NCI-H1105 treated with DMSO at 0.1 percent for 48 hours (cell line): ENCODE measurements around the gene ADAM20.
A peak's percentile ranks its signal among the peaks of the same experiment; 100 is the strongest.
"Not testable (repeated sequence)": the region's sequence is repeated elsewhere in the genome, so short reads cannot be mapped to it uniquely, and the experiment has no call there.

Source experiments
- DNase-seq: peaks from one replicate; lab custom pipeline; 2025; lab: John Stamatoyannopoulos, UW

ADAM20 gene

DNA sequence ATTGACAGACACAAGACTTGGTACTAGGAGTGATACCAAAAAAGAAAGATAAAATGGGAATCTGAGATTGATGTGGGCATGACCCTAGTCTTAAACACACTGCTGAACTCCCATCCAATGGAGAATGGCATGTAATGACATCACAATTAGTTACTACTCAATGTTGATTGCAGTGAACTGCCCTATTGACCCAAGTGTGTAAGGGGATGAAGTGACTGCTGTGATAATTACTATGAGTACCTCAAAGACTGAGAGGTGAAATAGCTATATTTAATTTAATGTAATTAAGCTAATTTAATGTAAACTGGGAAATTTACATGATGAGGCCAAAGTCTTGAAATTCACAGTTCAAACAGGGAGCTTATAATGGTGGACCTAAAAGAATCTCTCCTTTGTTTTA, at the start of gene ADAM20:
TSS of gene ADAM20 (minus strand) at position 101 of the 400 bp plus-strand sequence. CDS start 10,247 bp downstream, outside the sequence.
- DNase-seq = no peak

GRCh38 chr14:70576891-70577290, 42.1 kb upstream of the ADAM20 start:
- DNase-seq = no peak

DNA sequence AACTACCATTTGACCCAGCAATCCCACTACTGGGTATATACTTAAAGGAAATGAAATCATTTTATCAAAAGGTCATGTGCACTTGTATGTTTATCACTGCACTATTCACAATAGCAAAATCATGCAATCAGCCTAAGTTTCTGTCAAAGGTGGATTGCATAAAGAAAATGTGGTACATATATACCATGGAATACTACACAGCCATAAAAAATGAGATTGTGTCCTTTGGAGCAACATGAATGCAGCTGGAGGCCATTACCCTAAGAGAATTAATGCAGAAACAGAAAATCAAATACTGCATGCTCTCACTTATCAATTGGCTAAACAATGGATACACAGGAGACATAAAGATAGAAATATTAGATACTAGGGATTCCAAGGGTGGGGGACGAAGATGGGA, 38.2 kb upstream of the ADAM20 start:
- no peak for DNase-seq

DNA sequence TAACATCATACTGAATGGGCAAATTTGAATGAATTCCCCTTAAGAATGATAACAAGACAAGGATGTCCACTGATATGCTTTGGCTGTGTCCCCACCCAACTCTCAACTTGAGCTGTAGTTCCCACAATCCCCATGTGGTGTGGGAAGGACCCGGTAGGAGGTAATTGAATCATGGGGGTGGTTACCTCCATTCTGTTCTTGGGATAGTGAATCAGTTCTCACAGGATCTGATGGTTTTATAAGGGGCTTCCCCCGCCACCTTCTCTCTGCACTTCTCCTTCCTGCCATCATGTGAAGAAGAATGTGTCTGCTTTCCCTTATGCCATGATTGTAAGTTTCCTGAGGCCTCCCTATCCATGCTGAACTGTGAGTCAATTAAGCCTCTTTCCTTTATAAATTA, 36.3 kb upstream of the ADAM20 start:
- DNase-seq = no peak

GRCh38 chr14:70567791-70568190, 33.0 kb upstream of the ADAM20 start:
- DNase-seq = peak; percentile 39

DNA sequence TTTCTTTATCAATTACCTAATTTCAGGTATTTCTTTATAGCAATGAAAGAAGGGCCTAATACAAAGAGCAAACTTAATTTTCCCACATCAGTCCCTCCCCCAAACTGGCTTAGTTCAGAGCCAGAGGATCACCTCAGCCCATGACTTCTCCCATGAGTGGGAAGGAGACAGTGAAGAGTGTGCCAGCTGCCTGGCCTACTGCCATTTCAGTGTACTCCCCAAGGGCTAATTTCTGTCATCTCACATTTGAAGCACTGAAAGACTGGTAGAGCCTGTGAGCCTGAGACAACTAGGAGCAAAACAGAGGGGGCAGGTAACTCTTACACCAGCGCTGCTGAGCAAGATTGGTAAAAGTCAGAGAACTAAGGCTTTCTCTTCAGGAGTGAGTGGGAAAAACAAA, 29.1 kb upstream of the ADAM20 start:
- DNase-seq = no peak

DNA sequence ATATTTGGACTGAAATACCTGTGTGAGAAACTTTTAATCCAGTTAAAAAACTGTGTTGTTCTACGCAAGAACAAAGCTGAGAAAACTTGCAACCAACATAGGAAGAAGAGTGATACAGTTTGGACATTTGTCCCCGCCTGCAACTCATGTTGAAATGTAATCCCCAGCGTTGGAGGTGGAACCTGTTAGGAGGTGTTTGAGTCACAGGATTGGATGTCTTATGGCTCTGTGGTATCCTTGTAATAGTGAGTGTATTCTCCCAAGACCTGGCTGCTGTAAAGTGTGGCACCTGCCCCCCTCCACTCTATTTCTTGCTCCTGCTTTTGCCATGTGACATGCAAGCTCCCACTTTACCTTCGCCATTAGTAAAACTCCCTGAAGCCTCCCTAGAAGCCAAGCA, 28.6 kb upstream of the ADAM20 start:
- no peak for DNase-seq

- no peak for DNase-seq
Observed at GRCh38 chr14:70558356-70558755, 23.6 kb upstream of the ADAM20 start.

GRCh38 chr14:70555890-70556289, 21.1 kb upstream of the ADAM20 start:
- DNase-seq = no peak

GRCh38 chr14:70538087-70538486, 3.3 kb upstream of the ADAM20 start:
- DNase-seq = no peak

DNA sequence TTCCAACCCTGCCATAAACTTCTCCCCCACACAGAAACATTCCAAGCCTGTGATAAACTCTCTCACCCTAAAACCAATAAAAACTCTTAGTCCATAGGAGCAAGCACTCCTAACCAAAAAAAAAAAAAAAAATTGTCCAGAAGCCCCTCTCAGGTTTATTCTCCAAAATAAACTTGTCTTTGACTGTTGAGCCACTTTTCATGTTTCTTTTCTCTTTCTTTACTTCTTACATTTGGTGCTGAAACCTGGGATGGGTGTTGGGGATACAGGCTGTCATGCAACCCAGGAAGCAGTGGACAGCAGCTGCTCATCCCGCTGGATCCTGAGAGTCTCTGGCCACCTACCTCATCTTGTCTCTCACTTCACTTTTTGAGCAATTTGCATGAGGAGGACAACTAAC, 2.0 kb upstream of the ADAM20 start:
- DNase-seq = no peak

- no peak for DNase-seq
Observed at GRCh38 chr14:70530417-70530816, 4.4 kb downstream of the ADAM20 start.

DNA sequence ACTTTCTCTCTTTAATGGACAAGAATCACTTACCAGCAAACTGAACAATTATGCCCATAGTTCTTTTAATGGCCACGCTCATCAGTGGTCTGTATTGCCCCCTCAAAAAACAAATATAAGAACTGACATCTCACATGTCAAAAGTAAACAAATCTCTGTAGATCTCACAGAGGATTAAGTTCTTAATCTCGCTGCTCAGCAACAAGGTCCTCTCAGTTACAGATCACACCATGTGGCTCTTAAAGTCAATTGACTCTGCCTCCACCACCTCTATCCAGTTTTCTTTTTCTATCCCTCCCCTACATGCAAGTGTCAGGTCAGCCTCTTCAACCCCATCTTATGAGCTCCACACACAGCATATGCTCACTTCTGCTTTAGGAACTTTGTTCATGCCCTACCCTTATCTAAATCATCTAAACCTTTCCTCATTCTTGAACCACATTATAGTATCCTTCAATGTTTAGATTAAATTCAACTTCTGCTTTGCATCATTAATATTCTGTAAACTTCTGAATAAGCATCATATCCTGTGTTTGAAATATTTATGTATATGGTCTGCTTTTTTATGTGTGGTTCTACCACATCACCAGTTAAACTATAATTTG, 7.2 kb downstream of the ADAM20 start:
- no peak for DNase-seq

DNA sequence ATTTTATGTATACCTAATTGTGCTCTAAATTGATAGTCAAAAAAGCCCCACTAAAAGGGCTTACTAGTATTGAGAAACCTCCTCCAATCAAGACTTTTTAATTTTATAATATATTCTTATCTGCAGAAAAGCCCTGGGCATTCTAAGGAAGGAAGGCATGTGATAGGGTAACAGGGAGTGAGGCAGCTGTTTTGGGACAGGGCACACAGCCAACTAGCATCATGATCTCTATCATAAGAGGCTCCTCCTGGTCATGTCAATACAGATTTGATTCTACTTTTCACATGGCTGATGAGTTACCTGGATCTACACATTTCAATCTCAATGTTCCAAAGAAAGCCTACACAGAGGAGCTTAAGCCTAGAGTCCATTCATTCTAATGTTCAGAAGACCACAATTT, 9.1 kb downstream of the ADAM20 start:
- DNase-seq = no peak

DNA sequence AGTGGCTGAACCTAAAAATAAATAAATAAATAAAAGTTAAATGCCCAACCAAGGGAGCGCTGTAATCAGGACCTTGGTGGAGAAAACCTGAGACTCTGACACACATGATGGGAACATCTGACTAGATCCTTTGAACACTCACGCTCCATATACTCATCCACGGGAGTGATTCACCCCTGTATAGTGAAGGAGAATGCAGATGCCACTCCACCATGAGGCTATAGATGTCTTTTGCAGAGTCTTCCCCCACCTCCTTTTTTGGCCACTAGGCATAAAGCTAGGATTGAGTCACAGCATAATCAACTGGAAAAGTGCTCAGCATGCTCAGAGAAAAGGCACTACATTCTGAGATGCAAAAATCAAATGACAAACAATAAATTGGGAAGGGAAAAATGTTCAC, 19.0 kb downstream of the ADAM20 start:
- DNase-seq = no peak

DNA sequence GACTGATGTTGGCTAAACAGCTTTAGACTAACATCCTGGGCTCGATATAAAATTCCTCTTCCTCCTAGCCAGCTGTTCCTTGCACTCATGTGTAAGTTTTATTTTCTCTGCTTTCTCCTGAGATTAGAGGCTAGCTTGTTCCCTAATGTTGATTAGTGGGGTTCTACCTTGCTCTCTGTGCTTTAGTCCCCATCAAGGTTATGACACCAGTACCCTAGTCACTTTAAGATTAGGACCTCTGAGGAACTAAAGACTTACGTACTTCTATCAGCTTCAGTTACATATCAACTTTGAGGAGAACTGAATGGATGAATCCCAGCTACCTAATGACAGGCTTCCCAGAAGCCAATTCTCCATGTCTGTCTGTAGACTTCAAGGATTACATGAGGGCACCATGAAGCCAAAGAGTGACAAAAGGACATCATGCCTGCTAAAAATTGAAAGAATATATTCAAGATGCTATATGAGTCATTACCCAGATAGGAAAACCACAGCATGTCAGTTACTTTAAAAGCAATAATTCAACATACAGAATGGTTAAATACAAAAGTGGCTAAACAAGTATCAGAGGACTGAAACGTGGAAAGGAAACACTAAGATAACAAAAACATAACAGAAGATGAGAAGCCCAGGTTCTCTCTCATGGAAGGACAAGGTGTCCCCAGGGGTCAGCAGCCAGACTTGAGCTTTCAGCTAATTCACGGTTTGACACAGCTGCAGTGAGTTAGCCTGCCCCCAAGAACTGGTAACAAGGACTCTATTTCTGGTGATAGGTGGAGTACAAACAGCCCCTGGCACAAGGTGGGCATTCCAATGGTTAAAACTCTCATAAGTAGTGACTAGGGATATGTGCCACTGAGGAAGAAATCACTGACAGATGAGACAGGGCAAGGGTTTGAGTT, 20.4 kb downstream of the ADAM20 start:
- no peak for DNase-seq

DNA sequence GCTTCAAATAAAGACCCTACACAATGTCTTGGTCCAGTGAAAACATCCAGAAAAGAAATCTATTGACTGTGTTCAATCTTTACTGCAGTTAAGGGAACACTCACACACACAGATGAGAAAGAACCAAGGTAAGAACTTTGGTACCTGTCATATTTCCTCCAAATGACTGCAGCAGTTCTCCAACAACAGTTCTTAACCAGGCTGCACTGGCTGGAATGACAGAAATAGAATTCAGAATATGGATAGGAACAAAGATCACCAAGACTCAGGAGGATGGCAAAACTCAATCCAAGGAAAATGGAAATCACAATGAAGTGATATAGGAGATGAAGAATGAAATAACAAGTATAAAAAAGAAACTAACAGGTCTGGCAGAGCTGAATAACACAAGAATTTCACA, 36.6 kb downstream of the ADAM20 start:
- DNase-seq = no peak

GRCh38 chr14:70489579-70490200, 45.1 kb downstream of the ADAM20 start:
- DNase-seq = no peak

DNA sequence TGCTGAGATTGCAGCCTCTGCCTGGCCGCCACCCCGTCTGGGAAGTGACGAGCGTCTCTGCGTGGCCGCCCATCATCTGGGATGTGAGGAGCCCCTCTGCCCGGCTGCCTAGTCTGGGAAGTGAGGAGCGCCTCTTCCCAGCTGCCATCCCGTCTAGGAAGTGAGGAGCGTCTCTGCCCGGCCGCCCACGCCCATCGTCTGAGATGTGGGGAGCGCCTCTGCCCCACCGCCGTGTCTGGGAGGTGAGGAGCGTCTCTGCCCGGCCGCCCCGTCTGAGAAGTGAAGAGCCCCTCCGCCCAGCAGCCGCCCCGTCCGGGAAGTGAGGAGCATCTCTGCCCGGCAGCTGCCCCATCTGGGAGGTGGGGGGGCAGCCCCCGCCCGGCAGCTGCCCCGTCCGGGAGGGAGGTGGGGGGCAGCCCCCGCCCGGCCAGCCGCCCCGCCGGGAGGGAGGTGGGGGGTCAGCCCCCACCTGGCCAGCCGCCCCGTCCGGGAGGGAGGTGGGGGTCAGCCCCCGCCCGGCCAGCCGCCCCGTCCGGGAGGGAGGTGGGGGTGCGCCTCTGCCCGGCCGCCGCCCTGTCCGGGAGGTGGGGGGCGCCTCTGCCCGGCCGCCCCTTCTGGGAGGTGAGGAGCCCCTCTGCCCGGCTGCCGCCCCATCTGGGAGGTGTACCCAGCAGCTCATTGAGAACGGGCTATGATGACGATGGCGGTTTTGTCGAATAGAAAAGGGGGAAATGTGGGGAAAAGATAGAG, 57.3 kb downstream of the ADAM20 start:
- DNase-seq = not testable (repeated sequence)

- not testable (repeated sequence) for DNase-seq
Observed at GRCh38 chr14:70475459-70475858, 59.3 kb downstream of the ADAM20 start.

DNA sequence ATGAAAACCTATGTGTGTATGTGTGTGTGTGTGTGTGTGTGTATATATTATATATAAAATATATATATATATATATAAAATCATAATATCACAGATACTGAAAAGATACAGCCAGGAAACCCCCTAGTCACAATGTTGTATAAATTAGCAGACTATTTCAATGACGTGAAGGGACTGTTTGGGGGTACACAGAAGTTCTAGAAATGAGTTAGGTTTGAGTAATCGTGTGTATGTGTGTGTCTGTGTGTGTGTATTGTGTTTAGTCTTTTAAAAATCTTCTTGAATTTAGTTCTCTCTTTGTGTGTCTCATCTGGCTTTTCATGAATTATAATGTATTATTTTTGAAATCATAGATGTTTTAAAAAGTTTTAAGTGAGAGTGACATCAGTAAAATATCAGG, 61.0 kb downstream of the ADAM20 start:
- no peak for DNase-seq
